HUES6 (cell line): ENCODE data around the gene OBSCN.

Experiments used
- H3K27ac ChIP-seq: 2 replicates; pipeline ENCODE4 v1.7.0; 2013; ENCODE audit warnings: low read depth, mild to moderate bottlenecking, low read length, inconsistent platforms
- H3K27me3 ChIP-seq: 2 replicates; pipeline ENCODE4 v1.6.1; 2013; ENCODE audit warnings: low read length; ENCODE audit not compliant: control insufficient read depth, insufficient read depth
- H3K36me3 ChIP-seq: 2 replicates; pipeline ENCODE4 v1.6.1; 2013; ENCODE audit warnings: low read length; ENCODE audit not compliant: control insufficient read depth, insufficient read depth
- H3K4me1 ChIP-seq: 2 replicates; pipeline ENCODE4 v1.6.1; 2013; ENCODE audit warnings: low read length; ENCODE audit not compliant: control insufficient read depth, insufficient read depth
- H3K4me3 ChIP-seq: 2 replicates; pipeline ENCODE4 v1.5.1; 2013; ENCODE audit warnings: low read depth, low read length
- H3K9ac ChIP-seq: one replicate; pipeline ENCODE4 v1.6.1; 2013; ENCODE audit warnings: mild to moderate bottlenecking, low read length
- H3K9me3 ChIP-seq: 2 replicates; pipeline ENCODE4 v1.6.1; 2013; ENCODE audit warnings: low read depth, low read length; ENCODE audit not compliant: control insufficient read depth, insufficient read depth

The OBSCN gene, protein sequence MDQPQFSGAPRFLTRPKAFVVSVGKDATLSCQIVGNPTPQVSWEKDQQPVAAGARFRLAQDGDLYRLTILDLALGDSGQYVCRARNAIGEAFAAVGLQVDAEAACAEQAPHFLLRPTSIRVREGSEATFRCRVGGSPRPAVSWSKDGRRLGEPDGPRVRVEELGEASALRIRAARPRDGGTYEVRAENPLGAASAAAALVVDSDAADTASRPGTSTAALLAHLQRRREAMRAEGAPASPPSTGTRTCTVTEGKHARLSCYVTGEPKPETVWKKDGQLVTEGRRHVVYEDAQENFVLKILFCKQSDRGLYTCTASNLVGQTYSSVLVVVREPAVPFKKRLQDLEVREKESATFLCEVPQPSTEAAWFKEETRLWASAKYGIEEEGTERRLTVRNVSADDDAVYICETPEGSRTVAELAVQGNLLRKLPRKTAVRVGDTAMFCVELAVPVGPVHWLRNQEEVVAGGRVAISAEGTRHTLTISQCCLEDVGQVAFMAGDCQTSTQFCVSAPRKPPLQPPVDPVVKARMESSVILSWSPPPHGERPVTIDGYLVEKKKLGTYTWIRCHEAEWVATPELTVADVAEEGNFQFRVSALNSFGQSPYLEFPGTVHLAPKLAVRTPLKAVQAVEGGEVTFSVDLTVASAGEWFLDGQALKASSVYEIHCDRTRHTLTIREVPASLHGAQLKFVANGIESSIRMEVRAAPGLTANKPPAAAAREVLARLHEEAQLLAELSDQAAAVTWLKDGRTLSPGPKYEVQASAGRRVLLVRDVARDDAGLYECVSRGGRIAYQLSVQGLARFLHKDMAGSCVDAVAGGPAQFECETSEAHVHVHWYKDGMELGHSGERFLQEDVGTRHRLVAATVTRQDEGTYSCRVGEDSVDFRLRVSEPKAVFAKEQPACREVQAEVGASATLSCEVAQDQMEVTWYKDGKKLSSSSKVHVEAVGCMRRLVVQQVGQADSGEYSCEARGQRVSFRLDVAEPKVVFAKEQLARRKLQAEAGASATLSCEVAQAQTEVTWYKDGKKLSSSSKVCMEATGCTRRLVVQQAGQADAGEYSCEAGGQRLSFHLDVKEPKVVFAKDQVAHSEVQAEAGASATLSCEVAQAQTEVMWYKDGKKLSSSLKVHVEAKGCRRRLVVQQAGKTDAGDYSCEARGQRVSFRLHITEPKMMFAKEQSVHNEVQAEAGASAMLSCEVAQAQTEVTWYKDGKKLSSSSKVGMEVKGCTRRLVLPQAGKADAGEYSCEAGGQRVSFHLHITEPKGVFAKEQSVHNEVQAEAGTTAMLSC (N-terminal part only)

DNA sequence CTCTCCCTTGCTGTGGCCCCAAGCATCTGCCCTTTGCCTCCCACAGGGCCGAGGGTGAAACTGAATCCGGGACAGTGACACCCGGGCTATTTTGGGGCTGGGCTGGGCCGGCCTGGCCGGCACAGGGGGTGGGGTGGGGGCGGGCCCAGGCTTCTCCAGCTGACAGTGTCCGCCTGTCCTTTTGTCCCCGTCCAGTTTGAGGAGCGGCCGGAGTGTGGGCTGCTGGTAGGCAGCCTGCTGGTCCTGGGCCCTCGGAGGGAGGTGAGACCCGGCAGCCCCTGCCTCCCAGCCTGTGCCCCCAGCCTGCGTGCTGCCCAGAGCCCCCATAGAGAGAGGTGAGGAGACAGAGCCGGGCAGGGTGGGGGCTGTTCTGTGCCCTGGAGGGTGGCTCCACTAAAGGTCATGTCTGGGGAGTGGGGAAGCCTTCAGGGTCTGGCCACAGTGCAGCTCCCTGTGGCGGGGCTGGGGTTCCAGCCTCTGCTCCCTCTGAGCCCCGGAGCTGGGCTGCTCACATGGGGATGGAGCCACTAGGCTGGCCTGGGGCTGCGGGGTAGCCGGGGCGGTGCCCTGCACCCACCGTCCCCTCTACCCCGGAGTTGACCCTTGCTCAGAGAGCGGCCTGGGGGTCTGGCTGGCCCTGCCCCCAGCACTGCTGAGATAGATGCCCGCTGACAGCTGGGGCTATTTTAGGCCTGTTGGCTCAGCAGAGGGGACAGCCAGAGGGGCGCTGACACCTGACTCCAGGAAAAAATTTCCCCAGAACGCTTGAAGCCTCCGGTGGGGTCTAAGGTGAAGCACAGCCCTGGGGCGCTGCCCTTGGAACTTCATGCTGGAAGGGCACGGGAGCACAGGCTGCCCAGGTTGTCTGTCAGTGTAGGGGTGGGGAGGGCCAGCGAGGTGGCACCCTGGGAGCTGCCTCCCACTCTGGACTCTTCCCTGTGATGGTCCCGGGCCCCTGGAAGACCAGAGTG is at the start of gene OBSCN:
Gene OBSCN, plus strand, starts transcription at position 194 of the 971 bp plus-strand sequence. CDS start 3,740 bp downstream, outside the sequence.
- H3K9ac ChIP-seq = no peak within 1 kb of the TSS
- H3K27me3 ChIP-seq = peaks cover 28% of the 10 kb centered on the region
- peaks cover 7% of the 10 kb centered on the region; the same call in 1 of the 2 replicates for H3K4me1 ChIP-seq
- H3K9me3 ChIP-seq = no peaks in the 10 kb centered on the region
- no peak within 1 kb of the TSS for H3K27ac ChIP-seq
- H3K4me3 ChIP-seq = no peak within 1 kb of the TSS
- no peaks in the 10 kb centered on the region for H3K36me3 ChIP-seq

DNA sequence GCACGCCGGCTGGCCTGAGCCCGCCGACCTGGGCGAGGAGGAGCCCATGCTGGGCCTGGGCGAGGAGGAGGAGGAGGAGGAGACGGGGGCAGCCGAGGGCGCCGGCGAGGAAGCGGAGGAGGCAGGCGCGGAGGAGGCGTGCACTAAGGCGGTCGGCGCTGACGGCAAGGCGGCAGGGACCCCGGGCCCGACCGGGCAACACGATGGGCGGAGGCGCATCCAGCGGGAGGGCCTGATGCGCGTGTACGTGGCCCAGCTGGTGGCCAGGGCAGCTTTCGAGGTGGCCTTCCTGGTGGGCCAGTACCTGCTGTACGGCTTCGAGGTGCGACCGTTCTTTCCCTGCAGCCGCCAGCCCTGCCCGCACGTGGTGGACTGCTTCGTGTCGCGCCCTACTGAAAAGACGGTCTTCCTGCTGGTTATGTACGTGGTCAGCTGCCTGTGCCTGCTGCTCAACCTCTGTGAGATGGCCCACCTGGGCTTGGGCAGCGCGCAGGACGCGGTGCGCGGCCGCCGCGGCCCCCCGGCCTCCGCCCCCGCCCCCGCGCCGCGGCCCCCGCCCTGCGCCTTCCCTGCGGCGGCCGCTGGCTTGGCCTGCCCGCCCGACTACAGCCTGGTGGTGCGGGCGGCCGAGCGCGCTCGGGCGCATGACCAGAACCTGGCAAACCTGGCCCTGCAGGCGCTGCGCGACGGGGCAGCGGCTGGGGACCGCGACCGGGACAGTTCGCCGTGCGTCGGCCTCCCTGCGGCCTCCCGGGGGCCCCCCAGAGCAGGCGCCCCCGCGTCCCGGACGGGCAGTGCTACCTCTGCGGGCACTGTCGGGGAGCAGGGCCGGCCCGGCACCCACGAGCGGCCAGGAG is 49.5 kb upstream of the OBSCN start:
- Histone ChIP-seq H3K27ac (no peak overlapping the region), H3K9ac (no peak overlapping the region), H3K4me3 (peak overlapping the region; percentile 13; the same call in 1 of the 2 replicates)

GRCh38 chr1:228159008-228159665 is 48.7 kb upstream of the OBSCN start:
- no peaks in the 10 kb centered on the region for H3K36me3 ChIP-seq

More for the DNA sequence above, 49.5 kb upstream of the OBSCN start:
- Histone ChIP-seq H3K27me3 (peaks cover 10% of the 10 kb centered on the region; the same call in 1 of the 2 replicates), H3K9me3 (no peaks in the 10 kb centered on the region), H3K36me3 (no peaks in the 10 kb centered on the region), H3K4me1 (peaks cover 24% of the 10 kb centered on the region)

GRCh38 chr1:228160201-228160761 is 47.6 kb upstream of the OBSCN start:
- Histone ChIP-seq H3K27ac (no peak overlapping the region), H3K4me1 (peaks cover 23% of the 10 kb centered on the region), H3K4me3 (no peak overlapping the region), H3K9ac (no peak overlapping the region), H3K9me3 (no peaks in the 10 kb centered on the region), H3K36me3 (no peaks in the 10 kb centered on the region), H3K27me3 (peaks cover 10% of the 10 kb centered on the region; the same call in 1 of the 2 replicates)

More at GRCh38 chr1:228159008-228159665, 48.7 kb upstream of the OBSCN start:
- no peaks in the 10 kb centered on the region for H3K9me3 ChIP-seq
- H3K27ac ChIP-seq = no peak overlapping the region
- H3K27me3 ChIP-seq = peaks cover 10% of the 10 kb centered on the region; the same call in 1 of the 2 replicates
- peaks cover 28% of the 10 kb centered on the region for H3K4me1 ChIP-seq
- no peak overlapping the region for H3K4me3 ChIP-seq
- H3K9ac ChIP-seq = no peak overlapping the region

GRCh38 chr1:228161362-228161761 is 46.5 kb upstream of the OBSCN start:
- H3K36me3 ChIP-seq = no peaks in the 10 kb centered on the region
- no peak overlapping the region for H3K4me3 ChIP-seq
- H3K27ac ChIP-seq = no peak overlapping the region
- H3K27me3 ChIP-seq = peaks cover 10% of the 10 kb centered on the region; the same call in 1 of the 2 replicates
- no peak overlapping the region for H3K9ac ChIP-seq
- H3K4me1 ChIP-seq = peaks cover 19% of the 10 kb centered on the region
- H3K9me3 ChIP-seq = no peaks in the 10 kb centered on the region

- Histone ChIP-seq H3K27me3 (peaks cover 10% of the 10 kb centered on the region; the same call in 1 of the 2 replicates), H3K27ac (no peak overlapping the region), H3K4me3 (no peak overlapping the region), H3K36me3 (no peaks in the 10 kb centered on the region), H3K9me3 (no peaks in the 10 kb centered on the region), H3K4me1 (peaks cover 19% of the 10 kb centered on the region), H3K9ac (no peak overlapping the region)
Measured at GRCh38 chr1:228161866-228162265, 46.0 kb upstream of the OBSCN start.

- peak overlapping the region; percentile 56 for H3K27ac ChIP-seq
- no peak overlapping the region for H3K4me3 ChIP-seq
Measured at GRCh38 chr1:228162286-228163006, 45.4 kb upstream of the OBSCN start.

GRCh38 chr1:228163007-228163753 is 44.7 kb upstream of the OBSCN start:
- H3K27me3 ChIP-seq = peaks cover 6% of the 10 kb centered on the region; the same call in 1 of the 2 replicates
- peak overlapping the region; percentile 56; the same call in 1 of the 2 replicates for H3K27ac ChIP-seq
- no peaks in the 10 kb centered on the region for H3K9me3 ChIP-seq
- peaks cover 19% of the 10 kb centered on the region for H3K4me1 ChIP-seq
- no peaks in the 10 kb centered on the region for H3K36me3 ChIP-seq
- H3K9ac ChIP-seq = peak overlapping the region; percentile 9
- no peak overlapping the region for H3K4me3 ChIP-seq

More at GRCh38 chr1:228162286-228163006, 45.4 kb upstream of the OBSCN start:
- H3K9ac ChIP-seq = peak overlapping the region; percentile 9
- peaks cover 10% of the 10 kb centered on the region; the same call in 1 of the 2 replicates for H3K27me3 ChIP-seq
- no peaks in the 10 kb centered on the region for H3K36me3 ChIP-seq
- H3K9me3 ChIP-seq = no peaks in the 10 kb centered on the region
- peaks cover 19% of the 10 kb centered on the region for H3K4me1 ChIP-seq
